GM21515 (cell line): ENCODE data around the gene CCDC54.
"Not testable (repeated sequence)": the region's sequence is repeated elsewhere in the genome, so short reads cannot be mapped to it uniquely, and the experiment has no call there.

Experiments used
- ATAC-seq: cut with Tn5 transposase; IDR thresholded peaks from one replicate; pipeline ENCODE4 v1.9.1; 2021; ENCODE audit not compliant: unreplicated experiment

Gene CCDC54

DNA sequence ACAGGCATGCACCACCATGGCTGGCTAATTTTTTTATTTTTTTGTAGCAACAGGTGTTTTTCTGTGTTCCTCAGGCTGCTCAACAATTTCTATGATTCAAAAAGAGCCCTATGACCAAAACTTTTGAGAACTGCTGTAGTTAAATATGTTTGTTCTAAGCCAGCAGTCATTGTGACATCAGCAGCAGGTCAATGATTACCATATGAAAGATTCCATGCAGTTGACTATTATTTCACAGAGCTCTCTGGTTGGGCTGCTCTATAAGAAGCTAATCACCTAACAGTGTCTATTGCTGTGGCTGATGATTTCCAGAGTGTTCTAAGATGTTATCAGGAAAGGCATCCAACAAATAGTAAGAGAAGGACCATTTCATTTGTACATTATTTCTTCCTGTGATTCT lies at the start of gene CCDC54:
Gene CCDC54 (plus strand): TSS at position 289 of the 400 bp plus-strand sequence. CDS start 149 bp downstream, outside the sequence.
- no peak for ATAC-seq

DNA sequence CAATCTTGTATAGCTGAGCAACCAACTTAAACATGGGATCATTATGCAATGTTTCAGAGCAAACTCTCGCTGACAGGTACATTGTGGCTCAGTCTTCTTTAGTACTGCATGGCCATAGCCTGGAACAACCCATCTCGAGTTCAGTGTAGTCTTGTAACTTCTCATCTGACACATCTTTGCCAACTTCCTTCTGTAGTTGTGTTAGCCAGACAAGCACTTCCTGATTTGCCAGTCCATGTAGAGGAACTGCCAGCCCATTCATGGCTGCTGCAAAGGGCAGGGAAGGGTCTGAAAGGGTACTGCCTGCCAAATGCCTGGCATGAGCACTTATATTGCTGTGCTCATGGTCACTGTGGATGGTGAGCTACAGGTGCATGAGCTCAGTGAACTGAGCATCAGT lies 49.2 kb upstream of the CCDC54 start:
- ATAC-seq: no peak

DNA sequence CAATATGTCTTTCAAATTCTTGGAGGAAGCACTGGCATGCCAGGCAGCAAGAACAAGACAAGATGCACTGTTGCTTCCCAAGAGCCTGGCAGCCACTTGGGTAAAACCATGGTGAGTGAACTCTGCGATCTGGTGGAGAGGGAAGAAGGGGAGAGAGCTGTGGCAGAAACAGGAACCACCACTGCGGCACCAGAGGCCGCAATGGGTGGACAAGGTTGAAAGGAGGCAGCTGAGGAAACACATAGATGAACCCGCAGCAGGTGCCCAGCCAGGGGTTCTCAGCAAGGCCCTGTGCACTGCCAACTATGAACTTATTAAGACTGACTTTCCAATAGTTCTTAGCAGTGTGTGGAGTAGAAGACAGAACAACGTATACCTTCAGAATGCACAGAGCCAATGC lies 48.2 kb upstream of the CCDC54 start:
- no peak for ATAC-seq

DNA sequence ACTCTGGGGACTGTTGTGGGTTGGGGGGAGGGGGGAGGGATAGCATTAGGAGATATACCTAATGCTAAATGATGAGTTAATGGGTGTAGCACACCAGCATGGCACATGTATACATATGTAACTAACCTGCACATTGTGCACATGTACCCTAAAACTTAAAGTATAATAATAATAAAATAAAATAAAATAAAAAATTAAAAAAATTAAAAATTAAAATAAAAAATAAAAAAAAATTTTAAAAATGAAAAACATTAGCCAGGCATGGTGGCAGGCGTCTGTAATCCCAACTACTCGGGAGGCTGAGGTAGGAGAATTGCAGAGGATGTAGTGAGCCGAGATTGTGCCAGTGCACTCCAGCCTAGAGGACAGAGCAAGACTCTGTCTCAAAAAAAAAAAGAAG lies 37.5 kb upstream of the CCDC54 start:
- ATAC-seq: not testable (repeated sequence)

DNA sequence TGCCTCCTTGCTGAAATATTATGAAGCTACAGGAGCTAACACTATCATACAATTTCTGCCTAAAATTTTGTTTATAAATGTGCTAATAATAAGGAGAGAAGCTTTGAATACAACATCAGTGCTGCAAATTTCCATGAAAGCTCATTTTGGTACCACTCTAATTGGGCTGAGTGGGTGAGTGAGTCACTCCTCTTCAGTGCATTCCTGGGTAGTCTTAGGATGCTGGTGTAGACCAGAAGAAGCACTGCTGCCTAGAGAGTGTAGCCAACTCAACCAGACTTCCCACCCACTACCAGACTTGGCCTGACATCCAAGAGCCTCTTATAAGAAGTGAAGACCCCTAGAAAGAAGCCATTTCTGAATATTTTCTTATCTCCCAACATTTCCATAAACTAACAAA lies 32.5 kb upstream of the CCDC54 start:
- no peak for ATAC-seq

DNA sequence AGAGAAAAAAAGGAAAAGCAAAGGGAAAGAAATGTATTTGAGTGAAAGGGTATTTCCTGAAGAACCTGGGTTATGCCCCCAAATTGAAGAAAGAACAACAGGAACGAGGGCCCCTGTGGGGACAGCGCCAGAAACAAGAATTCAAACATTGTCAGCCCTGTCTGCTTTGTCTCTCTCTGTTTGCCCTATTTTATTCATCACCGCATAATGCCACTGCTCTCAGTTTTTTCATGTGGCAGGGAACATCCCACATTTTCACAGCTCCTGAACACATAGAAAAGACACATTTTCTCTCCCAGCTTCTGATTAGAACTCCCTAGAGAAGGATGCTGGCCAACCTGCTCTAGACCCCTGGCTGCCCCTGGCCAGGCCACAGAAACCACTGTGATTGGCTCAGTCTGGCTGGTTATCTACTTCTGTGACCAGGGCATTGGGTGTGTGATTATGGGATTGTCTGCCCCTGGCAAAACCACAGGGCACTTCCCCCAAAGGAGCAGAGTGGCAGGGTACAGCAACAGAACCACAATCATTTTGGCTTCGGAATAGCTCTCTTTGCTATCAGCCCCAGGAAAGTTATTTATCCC lies 31.3 kb upstream of the CCDC54 start:
- no peak for ATAC-seq

DNA sequence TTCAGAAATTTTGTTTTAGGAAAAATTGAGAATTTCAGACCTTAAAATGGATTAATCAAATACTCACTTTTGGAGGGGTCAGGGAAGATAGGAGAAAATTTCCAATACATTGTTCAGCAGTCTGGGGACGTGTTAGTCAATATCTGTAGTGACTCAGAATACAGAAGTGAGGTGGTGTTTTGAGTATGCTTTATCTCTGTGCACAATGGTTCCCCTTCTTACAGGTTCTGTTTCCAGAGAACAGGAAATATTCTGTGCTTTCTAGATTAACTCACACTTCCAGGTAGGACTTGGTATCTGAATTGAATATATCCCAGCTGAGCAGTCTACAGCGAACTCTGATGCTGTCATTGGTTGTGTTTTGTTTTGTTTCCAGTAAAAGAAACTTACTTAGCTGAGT lies 30.7 kb upstream of the CCDC54 start:
- ATAC-seq: no peak

DNA sequence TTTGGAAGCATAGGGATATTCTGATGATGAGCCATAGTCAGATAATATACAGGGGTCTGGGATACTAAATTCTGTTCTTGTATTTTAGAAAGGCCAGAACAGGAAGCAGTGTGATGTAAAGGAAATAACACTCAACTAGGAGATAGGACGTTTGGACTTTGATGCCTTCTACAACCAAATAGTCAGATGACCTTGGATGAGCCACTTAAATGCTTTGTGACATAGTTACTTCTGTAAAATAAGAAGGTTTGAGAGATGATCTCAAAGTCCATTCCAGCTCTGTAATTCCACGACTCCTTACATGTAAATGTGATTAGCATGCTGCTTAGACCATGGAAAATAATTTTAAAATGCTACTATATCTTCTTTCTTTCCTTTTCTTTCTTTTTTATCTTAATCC lies 29.5 kb upstream of the CCDC54 start:
- no peak for ATAC-seq

DNA sequence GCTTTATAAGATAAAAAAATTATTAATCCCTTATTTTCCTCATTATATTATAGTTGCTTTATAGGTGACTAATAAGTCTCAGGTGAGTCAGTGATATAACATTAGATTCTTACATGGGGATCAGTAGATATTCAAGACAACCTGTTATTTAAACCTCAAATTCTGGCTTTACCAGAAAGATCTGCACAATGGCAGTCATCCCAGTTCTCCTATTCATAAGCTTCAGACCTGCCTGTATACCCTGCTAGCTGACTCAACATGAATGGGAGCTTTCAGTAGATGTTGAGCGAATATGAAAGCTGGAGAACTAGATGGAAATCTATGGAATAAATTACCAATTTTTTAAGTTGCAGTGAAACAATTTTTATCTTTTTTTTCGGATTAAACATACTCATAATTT lies 20.5 kb upstream of the CCDC54 start:
- no peak for ATAC-seq

DNA sequence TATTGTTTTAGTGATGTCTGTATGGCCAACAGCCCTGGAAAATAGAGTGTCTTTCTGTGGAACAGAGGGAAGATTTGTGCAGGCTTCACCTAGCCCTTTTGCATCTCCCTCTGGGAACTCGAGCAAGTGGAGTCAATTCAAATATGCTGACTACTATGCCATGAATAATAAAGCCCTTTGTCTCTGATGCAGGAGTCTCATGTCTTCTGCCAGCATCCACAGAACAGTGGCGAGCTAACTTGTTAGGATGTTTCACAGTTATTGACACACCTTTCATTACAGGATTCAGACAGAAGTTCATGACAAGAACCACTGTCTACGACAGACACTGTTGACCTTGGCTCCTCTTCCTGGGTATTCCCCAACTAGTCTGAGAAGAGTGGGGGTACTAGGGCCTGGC lies 15.6 kb upstream of the CCDC54 start:
- no peak for ATAC-seq

DNA sequence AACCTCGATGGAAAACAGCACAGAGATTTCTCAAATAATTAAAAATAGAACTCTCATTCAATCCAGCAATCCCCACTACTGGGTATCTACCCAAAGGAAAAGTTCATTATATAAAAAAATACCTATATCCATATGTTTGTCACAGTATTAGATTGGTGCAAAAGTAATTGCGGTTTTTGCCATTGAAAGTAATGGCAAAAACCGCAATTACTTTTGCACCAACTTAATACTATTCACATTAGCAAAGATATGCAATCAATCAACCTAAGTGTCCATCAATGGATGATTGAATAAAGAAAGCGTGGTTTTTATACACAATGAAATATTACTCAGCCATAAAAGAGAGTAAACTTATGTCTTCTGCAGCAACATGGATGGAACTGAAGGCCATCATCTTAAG lies 12.2 kb upstream of the CCDC54 start:
- ATAC-seq: no peak

DNA sequence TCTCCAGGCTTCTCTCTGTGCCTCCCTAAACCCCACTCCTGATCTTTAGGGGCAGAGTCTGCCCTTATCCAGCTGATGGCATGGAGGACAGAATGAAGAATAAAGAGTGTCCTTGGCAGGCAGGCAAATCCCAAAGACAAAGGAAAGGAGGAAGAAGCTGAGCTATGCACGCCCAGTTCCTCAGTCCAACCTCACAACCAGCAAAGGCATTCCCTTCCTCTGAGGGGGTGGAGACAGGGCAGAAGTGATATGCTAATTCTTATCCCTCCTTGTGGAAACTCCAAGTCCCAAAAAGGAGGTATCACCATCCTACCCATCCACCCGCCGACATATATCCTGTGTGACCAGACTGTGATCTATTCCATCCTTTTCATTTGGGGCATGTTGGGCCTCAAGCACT lies 10.5 kb upstream of the CCDC54 start:
- no peak for ATAC-seq

DNA sequence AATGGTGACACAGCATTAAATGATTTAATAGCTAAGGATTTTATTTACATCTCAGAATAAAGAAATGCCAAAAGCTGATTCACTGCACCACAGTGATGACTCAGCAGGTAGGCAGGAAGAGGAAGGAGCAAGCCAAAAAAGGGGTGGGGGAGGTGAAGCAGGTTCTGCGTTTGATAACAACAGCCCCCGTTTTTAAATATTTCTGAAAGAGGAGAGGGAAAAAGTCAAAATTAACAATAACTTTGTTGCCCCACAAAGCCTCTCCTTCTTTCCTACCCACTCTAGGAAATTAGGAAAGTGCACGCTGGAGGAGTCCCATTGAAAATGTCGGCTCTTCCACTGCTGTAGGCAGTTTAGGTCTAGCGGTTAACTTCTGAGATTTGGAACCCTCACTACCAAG lies 9.9 kb upstream of the CCDC54 start:
- ATAC-seq: no peak

DNA sequence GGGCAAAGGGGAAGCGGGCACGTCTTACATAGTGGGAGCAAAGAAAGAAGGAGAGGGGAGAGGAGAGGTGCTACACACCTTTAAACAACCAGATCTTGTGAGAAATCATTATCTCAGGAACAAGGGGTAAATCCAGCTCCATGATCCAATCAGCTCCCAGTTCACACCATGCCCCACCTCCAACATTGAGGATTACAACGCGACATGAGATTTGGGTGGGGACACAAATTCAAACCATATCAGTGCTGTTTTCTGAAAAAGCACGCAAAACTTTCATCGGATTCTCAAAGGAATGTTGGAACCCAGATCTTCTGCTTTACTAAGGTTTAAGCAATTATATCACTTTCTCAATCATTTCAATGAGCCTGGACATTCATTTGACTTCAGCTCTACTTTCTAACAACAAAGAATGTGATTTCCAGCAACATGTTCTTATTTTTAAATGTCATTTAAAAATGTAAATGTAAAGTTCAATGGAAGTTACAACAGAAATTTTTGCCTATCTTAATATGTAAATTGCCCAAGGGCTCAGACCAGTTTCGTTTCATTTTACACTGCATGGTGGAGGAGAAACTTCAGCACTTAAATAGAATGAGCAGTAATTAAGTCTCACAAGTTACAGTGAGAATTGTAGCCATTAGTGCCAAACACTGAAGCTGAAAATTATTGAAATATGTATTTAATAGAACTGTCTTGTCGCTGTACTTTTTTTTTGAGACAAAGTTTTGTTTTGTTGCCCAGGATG lies 8.4 kb upstream of the CCDC54 start:
- ATAC-seq: no peak

DNA sequence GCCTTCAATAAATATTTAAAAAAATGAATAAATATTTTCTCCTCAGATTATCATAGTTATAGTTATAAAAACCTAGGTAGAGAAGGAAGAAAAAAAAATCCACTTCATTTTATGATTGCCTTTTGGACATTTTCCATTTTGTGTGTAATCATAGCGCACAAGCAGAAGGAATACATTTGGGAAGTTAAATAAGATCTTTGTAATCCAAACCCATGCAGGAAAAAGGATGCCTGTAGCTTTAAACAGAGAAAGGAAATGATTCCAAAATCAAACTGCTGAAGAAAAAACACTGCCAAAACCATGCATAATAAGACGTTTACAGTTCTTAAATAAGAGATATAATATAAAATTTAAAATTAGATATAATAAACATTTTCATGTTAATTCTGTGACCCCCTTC lies 7.4 kb upstream of the CCDC54 start:
- no peak for ATAC-seq

DNA sequence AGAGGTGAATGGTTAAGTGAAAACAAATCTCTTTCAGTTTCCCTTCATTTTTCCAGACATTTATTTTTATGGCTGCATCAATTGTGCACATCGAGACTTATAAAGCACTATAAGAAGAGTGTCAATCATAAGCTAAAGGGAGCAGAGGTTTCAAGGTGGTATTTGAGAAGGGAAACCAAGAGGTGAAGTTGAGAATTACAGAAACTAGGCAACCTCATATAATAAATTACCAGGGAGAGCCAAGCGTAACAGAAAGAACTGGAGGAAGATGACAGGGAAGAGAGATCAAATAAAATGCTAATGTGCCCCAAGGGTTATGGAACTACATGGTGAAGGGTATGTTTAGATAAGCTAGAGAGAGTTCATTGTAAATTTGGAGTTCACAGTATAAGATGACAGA lies 6.3 kb upstream of the CCDC54 start:
- no peak for ATAC-seq

DNA sequence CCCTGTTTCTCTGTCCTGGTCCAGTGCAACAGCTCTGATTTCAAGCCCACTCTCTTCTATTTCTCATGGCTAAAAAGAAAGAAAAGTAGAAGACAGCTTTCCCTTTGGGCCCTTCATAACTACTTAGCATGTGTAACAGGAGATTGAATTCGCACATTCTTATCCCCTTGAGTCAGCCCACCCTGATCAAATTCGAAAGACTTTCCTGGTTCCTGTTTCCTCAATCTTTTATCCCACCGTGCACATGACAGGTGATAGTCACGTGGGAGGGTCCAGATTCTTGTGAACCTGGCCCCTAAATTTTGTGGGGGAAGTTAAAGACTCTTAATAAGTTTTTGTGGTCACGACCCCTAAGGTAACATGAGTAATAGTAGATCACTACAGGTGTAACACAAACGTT lies 4.7 kb upstream of the CCDC54 start:
- no peak for ATAC-seq

DNA sequence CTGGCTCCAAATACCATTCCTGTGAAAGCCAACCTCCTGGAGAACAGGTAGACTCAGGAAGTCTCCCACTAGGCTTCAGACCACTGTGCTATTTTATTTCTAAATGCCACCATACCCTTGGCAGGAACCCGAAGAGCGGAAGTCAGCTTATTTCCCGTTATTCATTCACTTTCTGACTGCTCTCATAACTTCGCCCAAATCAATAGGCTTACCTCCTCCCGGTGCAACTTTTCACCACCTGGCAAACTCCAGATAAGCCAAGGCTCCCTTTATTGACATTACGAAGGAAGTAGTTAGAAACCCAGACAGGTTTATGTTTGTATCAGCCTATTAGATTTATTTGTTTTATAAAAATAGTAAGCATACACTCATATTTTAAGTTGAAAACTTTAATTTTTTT lies 3.3 kb upstream of the CCDC54 start:
- ATAC-seq: no peak

DNA sequence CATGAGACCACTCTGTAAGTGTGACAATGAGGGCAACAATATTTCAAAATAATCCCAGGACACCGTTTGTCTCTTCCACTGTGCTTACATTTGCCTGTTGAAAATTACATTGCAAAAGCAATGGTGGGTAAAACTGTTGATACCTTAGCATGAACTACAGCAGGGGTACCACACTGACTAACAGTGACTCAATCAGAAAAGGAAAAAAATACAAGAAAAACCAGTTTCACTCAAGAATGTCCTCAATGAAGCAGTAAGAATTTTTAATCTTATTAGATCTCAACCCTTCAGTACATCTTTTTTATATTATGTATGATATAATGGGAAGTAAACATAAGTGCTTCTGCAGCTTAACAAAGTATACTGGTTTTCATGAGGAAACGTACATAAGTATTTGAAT lies 1.6 kb upstream of the CCDC54 start:
- ATAC-seq: no peak

DNA sequence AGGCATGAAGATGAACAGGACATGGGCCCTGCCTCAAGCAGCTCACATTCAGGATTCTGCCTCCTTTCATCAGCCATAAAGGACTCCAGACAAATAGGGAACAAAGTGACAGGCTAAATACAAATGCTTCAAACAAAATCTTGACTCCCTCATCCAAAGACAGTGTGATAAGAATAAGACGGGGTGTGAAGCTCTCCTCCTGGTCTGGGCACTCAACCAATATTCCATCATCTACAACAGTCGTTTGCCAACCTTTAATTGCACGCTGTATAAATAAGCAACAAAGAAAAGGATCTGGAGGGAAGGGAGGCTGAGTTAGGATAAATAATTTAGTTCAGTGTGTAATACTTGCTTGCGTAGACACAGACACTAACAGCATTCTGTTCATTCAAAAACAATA lies 5.4 kb downstream of the CCDC54 start:
- no peak for ATAC-seq

DNA sequence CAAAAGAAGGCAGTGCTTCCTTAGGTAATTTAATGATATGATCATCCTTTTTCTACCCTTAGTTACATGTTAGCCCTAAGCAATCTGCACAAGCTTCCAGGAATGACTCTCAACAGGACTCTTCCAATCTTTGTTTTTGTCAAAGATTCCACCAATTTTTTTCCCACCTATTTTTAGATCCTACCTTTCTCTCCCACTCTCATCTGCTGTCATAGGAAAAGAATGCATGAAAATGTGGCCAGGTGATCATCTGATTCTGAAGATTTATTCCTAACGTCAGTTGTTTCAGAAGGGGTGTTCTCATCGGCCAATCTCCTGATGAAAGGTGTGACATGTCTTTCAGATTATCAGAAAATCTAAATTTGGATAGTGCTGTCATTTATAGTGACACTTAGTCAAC lies 7.2 kb downstream of the CCDC54 start:
- no peak for ATAC-seq

DNA sequence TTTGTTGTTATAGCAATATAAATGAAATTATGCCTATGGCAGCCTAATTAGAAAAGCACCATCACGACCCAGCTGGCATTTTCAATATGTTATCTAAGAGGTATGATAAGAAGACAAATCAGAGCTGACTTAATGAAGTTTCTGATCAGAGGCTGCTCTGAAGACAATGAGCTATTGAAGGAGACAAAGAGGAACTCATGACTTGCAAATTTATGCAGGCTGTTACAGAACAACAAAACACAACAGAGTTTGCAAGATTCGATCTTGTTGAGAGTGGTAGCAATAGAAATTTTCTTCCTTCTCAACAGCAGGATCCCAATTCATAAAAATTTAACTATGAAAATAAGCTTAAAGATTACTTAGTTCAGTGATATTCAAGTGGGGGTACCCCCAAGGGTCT lies 7.7 kb downstream of the CCDC54 start:
- ATAC-seq: no peak

DNA sequence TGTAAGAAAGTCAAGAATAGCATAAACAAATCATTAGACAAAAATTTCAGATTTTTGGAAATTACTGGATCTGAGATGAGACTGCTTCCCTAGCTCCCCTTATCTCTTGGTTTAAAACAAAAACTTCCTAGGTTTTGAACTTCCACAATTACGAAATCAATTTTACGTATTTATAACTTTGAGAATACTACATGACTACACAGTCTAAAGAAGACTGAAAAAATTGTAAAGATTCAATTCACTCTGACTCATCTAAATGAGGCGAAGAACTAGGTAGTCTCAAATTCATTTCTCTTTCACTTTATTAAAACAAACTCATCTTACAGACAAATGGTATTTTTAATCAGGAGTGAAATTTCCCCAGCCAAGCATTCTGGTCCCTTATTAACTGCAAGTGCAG lies 10.3 kb downstream of the CCDC54 start:
- no peak for ATAC-seq
